OCI-LY7 (cell line): ENCODE measurements around the gene TMED8. TPM values are rescaled to one million over a fixed set of nuclear protein-coding genes. Genes with fewer than 3 reads are reported as not detected.

Source experiments
- BruUV-seq: library from RNA; stranded (reverse); fragments of 400-500 nt; replicated peaks from 2 replicates; lab custom pipeline; 2021; lab: Mats Ljungman, UMichigan
- CTCF ChIA-PET: fragments of 300-600 bp; sonication (Branson Sonifier 250); formaldehyde crosslinking; loops from one replicate; lab custom pipeline; 2022; ENCODE audit warnings: antibody characterized with exemption; ENCODE audit not compliant: unreplicated experiment; lab: Charles Lee
- POLR2A ChIA-PET: fragments of 300-600 bp; sonication (Branson Sonifier 250); formaldehyde crosslinking; loops from one replicate; lab custom pipeline; 2022; ENCODE audit warnings: antibody characterized with exemption; lab: Charles Lee
- DNase-seq: peaks from one replicate; pipeline ENCODE4 v3.0.0-alpha.2; 2015; ENCODE audit warnings: low spot score
- H2AFZ ChIP-seq: fragments of 200-600 bp; sonication (generic), shearing (Covaris generic); 2 replicates; pipeline ENCODE4 v1.6.1; 2014; ENCODE audit warnings: mild to moderate bottlenecking, antibody characterized with exemption, low read length, moderate library complexity
- H3K27ac ChIP-seq: fragments of 200-600 bp; sonication (generic); 2 replicates; pipeline ENCODE4 v1.5.1; 2014; ENCODE audit warnings: mixed run types, low read depth, mild to moderate bottlenecking, moderate library complexity, low read length, inconsistent platforms; ENCODE audit not compliant: poor library complexity, severe bottlenecking
- H3K36me3 ChIP-seq: fragments of 200-600 bp; sonication (generic); 2 replicates; pipeline ENCODE4 v1.6.1; 2014; ENCODE audit warnings: mild to moderate bottlenecking, antibody characterized with exemption, low read length, moderate library complexity, mixed read lengths; ENCODE audit not compliant: insufficient read depth
- H3K4me1 ChIP-seq: fragments of 200-600 bp; sonication (generic); 2 replicates; pipeline ENCODE4 v1.5.1; 2014; ENCODE audit warnings: mild to moderate bottlenecking, low read length; ENCODE audit not compliant: insufficient read depth, poor library complexity, severe bottlenecking
- H3K4me2 ChIP-seq: fragments of 200-600 bp; sonication (generic); 2 replicates; pipeline ENCODE4 v1.6.1; 2014; ENCODE audit warnings: mild to moderate bottlenecking, low read length
- H3K4me3 ChIP-seq: fragments of 200-600 bp; sonication (generic); 2 replicates; pipeline ENCODE4 v1.5.1; 2014; ENCODE audit warnings: mild to moderate bottlenecking, low read depth, low read length; ENCODE audit not compliant: poor library complexity, severe bottlenecking
- H3K79me2 ChIP-seq: fragments of 200-600 bp; sonication (generic); 2 replicates; pipeline ENCODE4 v1.6.1; 2016; ENCODE audit warnings: low read depth, mild to moderate bottlenecking, low read length, moderate library complexity, mixed read lengths; ENCODE audit not compliant: insufficient read depth
- H3K9me2 ChIP-seq: fragments of 200-600 bp; sonication (generic); 2 replicates; pipeline ENCODE4 v1.6.1; 2016; ENCODE audit warnings: mild to moderate bottlenecking, low read length, mixed read lengths; ENCODE audit not compliant: insufficient read depth
- H3K9me3 ChIP-seq: fragments of 200-600 bp; sonication (generic); 2 replicates; pipeline ENCODE4 v1.6.1; 2014; ENCODE audit warnings: mild to moderate bottlenecking, mixed run types, low read length, mixed read lengths
- H4K20me1 ChIP-seq: fragments of 200-600 bp; sonication (generic); 2 replicates; pipeline ENCODE4 v1.6.1; 2014; ENCODE audit warnings: mild to moderate bottlenecking, antibody characterized with exemption, low read length, moderate library complexity, mixed read lengths; ENCODE audit not compliant: insufficient read depth
- EZH2phosphoT487 ChIP-seq: fragments of 200-600 bp; sonication (generic); IDR thresholded peaks from 2 replicates; pipeline ENCODE4 v1.6.1; 2018; ENCODE audit warnings: low read depth, borderline replicate concordance, mild to moderate bottlenecking, mixed run types, antibody characterized with exemption, low read length, moderate library complexity, mixed read lengths
- intact Hi-C: fragments of 100-400 bp; cut with micrococcal nuclease; formaldehyde crosslinking; loops from one replicate; pipeline ENCODE4 v1.10.0; 2022; ENCODE audit not compliant: unreplicated experiment
- total RNA-seq, 2 experiments: library from RNA; depleted of rRNA in 1 of 2; stranded (reverse); fragments of >200 nt in 1 of 2; shearing (Covaris generic) in 1 of 2; gene quantifications; 2 replicates each; pipeline ENCODE4 v1.2.3, GENCODE V29; 2014 to 2022
- TF ChIP-seq, protein P1 (sequence below): fragments of 200-600 bp; sonication (generic); conservative IDR thresholded peaks from 2 replicates; pipeline ENCODE4 v1.5.1; 2014; ENCODE audit warnings: mild to moderate bottlenecking, antibody characterized with exemption, low read length, moderate library complexity, mixed read lengths

Gene TMED8
- total RNA-seq, 2 experiments from 2014 or later = 21.9 to 45.4 TPM

DNA sequence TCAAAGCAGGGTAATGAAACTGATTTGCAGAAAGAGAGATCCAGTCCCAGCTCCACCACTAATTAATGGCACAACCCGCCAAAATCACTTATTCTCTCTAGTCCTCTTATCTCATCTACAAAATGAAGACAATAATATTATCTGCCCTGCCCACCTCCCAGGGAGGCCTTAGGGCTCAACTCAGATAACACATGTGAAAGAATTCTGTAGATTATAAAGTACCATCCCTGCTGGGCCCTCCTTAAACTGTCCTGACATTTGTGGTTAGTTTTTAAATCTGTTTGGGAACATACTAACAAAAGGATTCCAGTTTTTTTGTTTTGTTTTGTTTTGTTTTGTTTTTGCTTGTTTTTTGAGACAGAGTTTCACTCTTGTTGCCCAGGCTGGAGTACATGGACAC lies 63.5 kb downstream of the TMED8 start:
- H3K4me1 ChIP-seq = peaks cover 3% of the 10 kb centered on the region
- TF ChIP-seq EZH2phosphoT487 = no peak
- TF ChIP-seq, protein P1, sequence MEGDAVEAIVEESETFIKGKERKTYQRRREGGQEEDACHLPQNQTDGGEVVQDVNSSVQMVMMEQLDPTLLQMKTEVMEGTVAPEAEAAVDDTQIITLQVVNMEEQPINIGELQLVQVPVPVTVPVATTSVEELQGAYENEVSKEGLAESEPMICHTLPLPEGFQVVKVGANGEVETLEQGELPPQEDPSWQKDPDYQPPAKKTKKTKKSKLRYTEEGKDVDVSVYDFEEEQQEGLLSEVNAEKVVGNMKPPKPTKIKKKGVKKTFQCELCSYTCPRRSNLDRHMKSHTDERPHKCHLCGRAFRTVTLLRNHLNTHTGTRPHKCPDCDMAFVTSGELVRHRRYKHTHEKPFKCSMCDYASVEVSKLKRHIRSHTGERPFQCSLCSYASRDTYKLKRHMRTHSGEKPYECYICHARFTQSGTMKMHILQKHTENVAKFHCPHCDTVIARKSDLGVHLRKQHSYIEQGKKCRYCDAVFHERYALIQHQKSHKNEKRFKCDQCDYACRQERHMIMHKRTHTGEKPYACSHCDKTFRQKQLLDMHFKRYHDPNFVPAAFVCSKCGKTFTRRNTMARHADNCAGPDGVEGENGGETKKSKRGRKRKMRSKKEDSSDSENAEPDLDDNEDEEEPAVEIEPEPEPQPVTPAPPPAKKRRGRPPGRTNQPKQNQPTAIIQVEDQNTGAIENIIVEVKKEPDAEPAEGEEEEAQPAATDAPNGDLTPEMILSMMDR = no peak
- ChIA-PET POLR2A (interaction anchor here (0.7 kb wide), 1 partner anchor 23 kb away, joined by 3 read pairs; no protein-coding TSS in a partner anchor), CTCF (no interaction called here)
- no peaks in the 10 kb centered on the region for H3K9me3 ChIP-seq
- DNase-seq = no peak
- H3K4me2 ChIP-seq = no peak overlapping the region; the same call in 1 of the 2 replicates
- no TSS peak for BruUV-seq
- no peaks in the 10 kb centered on the region for H4K20me1 ChIP-seq
- no peak overlapping the region for H3K27ac ChIP-seq
- H3K4me3 ChIP-seq = no peak overlapping the region
- no peaks in the 10 kb centered on the region for H3K79me2 ChIP-seq
- no peak overlapping the region for H2AFZ ChIP-seq
- intact Hi-C loops = no loop called here
- H3K9me2 ChIP-seq = no peaks in the 10 kb centered on the region
- peaks cover 6% of the 10 kb centered on the region for H3K36me3 ChIP-seq

GRCh38 chr14:77311217-77311616 lies 65.7 kb downstream of the TMED8 start:
- H3K27ac ChIP-seq = no peak overlapping the region
- H4K20me1 ChIP-seq = no peaks in the 10 kb centered on the region
- ChIA-PET CTCF (no interaction called here), POLR2A (no interaction called here)
- no peak overlapping the region for H3K4me2 ChIP-seq
- H3K79me2 ChIP-seq = no peaks in the 10 kb centered on the region
- H3K9me2 ChIP-seq = no peaks in the 10 kb centered on the region
- intact Hi-C loops = no loop called here
- BruUV-seq = no TSS peak
- H2AFZ ChIP-seq = no peak overlapping the region
- peaks cover 6% of the 10 kb centered on the region for H3K36me3 ChIP-seq
- TF ChIP-seq, protein P1 = no peak
- TF ChIP-seq EZH2phosphoT487 = no peak
- DNase-seq = no peak
- no peak overlapping the region for H3K4me3 ChIP-seq
- peaks cover 3% of the 10 kb centered on the region for H3K4me1 ChIP-seq
- H3K9me3 ChIP-seq = no peaks in the 10 kb centered on the region

DNA sequence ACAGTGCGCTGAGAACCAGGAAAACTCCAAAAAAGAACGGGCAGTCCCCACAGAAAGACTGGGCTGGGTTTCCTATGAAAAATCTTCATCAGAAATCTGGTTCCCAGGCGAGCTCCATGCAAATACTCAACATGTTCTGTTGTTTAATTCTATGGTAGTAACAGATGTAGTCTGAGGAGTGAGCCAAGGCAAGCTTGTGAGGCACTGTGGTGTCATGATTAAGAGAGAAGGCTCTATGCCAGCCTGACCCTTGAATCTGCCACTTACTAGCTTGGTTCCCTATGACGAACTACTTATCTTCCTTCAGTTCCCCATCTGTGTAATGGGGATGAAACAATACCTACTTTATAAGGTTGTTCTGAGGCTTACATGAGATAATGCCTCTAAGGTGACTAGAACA lies 66.9 kb downstream of the TMED8 start:
- CTCF ChIA-PET = no interaction called here

More for the DNA sequence above, 66.9 kb downstream of the TMED8 start:
- Histone ChIP-seq H3K9me3 (no peaks in the 10 kb centered on the region), H3K4me2 (no peak overlapping the region), H3K27ac (no peak overlapping the region), H3K4me1 (no peaks in the 10 kb centered on the region), H3K36me3 (peaks cover 6% of the 10 kb centered on the region), H2AFZ (no peak overlapping the region), H3K4me3 (no peak overlapping the region), H3K9me2 (no peaks in the 10 kb centered on the region), H3K79me2 (no peaks in the 10 kb centered on the region), H4K20me1 (no peaks in the 10 kb centered on the region)
- no peak for DNase-seq
- BruUV-seq = no TSS peak
- TF ChIP-seq, protein P1 = no peak
- no peak for TF ChIP-seq EZH2phosphoT487
- POLR2A ChIA-PET = interaction anchor here (0.8 to 0.9 kb wide), 2 partner anchors 10 to 11 kb away, joined by 3 to 4 read pairs; partner anchors contain the start of gene GSTZ1
- intact Hi-C loops = no loop called here
